Choroid plexus epithelial cell (primary cell): ENCODE data around the gene TBC1D13.
"Not testable (repeated sequence)": the region's sequence is repeated elsewhere in the genome, so short reads cannot be mapped to it uniquely, and the experiment has no call there.

ENCODE experiments used
- DNase-seq: peaks from one replicate; pipeline ENCODE4 v3.0.0-alpha.2; 2010; ENCODE audit warnings: low read depth
- H3K4me3 ChIP-seq: 2 replicates; pipeline ENCODE4 v1.5.1; 2011; ENCODE audit warnings: low read depth, mild to moderate bottlenecking, control low read depth, low read length, moderate library complexity
- TF ChIP-seq, protein P1 (sequence below): conservative IDR thresholded peaks from 2 replicates; pipeline ENCODE4 v1.5.1; 2011; ENCODE audit warnings: low read depth, mild to moderate bottlenecking, control low read depth, inconsistent platforms, low read length, moderate library complexity

TBC1D13 gene

GRCh38 chr9:128785427-128785826 is 1.6 kb upstream of the TBC1D13 start:
- H3K4me3 ChIP-seq: no peak overlapping the region
- TF ChIP-seq, protein P1, sequence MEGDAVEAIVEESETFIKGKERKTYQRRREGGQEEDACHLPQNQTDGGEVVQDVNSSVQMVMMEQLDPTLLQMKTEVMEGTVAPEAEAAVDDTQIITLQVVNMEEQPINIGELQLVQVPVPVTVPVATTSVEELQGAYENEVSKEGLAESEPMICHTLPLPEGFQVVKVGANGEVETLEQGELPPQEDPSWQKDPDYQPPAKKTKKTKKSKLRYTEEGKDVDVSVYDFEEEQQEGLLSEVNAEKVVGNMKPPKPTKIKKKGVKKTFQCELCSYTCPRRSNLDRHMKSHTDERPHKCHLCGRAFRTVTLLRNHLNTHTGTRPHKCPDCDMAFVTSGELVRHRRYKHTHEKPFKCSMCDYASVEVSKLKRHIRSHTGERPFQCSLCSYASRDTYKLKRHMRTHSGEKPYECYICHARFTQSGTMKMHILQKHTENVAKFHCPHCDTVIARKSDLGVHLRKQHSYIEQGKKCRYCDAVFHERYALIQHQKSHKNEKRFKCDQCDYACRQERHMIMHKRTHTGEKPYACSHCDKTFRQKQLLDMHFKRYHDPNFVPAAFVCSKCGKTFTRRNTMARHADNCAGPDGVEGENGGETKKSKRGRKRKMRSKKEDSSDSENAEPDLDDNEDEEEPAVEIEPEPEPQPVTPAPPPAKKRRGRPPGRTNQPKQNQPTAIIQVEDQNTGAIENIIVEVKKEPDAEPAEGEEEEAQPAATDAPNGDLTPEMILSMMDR: no peak
- DNase-seq: no peak

DNA sequence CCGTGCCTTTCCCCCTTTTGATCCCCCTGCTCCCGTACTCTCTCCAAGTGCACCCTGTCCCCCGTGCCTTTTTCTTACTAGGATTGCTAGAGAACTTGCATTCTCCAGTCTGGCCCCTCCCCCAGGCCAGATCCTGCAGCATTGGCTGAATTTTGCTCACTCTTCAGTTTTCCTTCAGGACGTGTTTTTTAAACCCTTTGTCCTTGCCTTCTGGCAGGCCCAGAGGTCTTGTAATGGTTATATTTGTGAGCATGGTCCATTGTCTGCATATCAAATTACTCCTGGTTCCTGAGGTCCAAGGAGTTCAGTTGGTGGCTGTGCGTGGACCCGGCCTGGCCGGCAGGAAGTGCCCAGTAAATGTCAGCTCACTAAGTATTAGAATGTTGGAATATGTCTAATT is 606 bp downstream of the TBC1D13 start:
- H3K4me3 ChIP-seq: peak overlapping the region; percentile 78
- TF ChIP-seq, protein P1: no peak
- peak; percentile 30 for DNase-seq

DNA sequence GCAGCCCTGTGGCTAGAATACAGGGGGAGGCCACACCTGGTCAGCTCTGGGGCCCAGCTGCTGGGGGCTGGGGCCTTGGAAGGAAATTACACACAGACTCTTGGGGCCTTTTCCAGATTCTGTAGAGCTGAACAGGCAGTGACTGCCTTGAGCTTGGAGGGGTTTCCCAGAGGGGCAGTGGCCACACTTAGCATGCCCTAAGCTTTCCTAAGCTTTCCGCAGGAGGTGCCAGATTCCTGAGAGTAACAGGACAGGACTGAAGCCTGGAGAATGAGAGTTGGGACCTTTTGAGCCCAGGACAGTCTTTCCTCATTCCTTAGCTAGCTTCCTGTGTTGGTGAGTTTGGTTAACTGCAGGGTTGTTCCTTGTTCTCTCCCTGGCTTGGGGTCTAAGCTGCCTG is 1.4 kb downstream of the TBC1D13 start:
- H3K4me3 ChIP-seq: peak overlapping the region; percentile 78
- TF ChIP-seq, protein P1: no peak
- no peak for DNase-seq

DNA sequence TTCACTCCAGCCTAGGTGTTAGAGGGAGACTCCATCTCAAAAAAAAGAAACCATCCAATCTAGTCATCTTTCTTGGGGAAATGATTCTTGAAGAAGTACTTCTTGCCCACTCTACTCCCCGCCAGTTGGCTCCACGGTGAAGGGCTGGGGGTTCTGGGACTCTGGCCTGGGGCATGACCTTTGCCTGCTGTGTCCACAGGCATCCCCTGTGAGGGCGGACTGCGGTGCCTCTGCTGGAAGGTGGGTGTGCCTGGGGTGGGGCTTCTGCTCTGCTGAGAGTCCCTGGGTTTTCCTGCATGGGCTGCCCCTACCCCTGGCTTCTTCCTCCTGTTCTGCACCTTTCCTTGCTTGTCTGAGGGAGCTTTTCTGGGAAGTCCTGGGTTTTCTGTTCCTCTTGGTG is 3.5 kb downstream of the TBC1D13 start:
- no peak overlapping the region for H3K4me3 ChIP-seq
- TF ChIP-seq, protein P1: no peak

DNA sequence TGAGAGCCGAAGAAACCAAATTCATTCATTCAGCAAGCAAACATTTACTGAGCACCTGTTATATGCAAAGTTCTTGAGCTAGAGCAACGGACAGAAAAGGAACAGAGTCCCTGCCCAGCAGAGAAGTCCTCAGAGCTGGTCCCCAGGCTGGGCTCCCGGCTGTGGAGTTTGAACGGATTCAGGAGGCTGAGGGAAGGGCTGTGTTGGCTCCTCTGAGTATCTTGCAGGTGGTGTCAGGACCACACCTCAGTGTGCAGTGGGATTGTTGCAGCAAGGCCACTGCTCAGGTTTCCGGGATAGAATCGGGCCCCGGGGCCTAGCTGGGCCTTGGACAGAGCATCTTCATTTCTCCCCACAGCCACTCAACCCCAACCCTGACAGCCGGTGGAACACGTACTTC is 5.1 kb downstream of the TBC1D13 start:
- TF ChIP-seq, protein P1: no peak
- DNase-seq: no peak
- no peak overlapping the region for H3K4me3 ChIP-seq

More for the DNA sequence above, 3.5 kb downstream of the TBC1D13 start:
- DNase-seq: no peak

- no peak overlapping the region for H3K4me3 ChIP-seq
- TF ChIP-seq, protein P1: no peak
- DNase-seq: no peak
Observed at GRCh38 chr9:128792978-128793686, 6.1 kb downstream of the TBC1D13 start.

DNA sequence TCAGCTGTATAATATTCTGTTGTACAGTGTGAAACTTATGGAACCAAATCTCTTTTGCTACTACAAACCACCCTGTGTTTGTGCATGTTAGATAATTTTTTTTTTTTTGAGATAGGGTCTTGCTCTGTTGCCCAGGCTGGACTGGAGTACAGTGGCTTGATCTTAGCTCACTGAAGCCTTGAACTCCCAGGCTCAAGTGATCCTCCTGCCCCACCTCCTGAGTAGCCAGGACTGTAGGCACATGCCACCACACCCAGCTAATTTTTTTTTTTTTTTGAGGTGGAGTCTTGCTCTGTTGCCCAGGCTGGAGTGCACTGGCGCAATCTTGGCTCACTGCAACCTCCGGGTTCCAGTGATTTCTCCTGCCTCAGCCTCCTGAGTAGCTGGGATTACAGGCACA is 7.9 kb downstream of the TBC1D13 start:
- not testable (repeated sequence) for H3K4me3 ChIP-seq, DNase-seq
